NOMO-1 treated with dmso at 0.1 percent for 144 hours (cell line): Measurements from ENCODE around the gene LRMDA.
A peak's percentile ranks its signal among the peaks of the same experiment; 100 is the strongest.
"Not testable (repeated sequence)": the region's sequence is repeated elsewhere in the genome, so short reads cannot be mapped to it uniquely, and the experiment has no call there.

Experiments
- DNase-seq: peaks from one replicate; lab custom pipeline; 2025; ENCODE audit not compliant: unreplicated experiment; lab: John Stamatoyannopoulos, UW

LRMDA gene

GRCh38 chr10:75605096-75605495, 173.7 kb downstream of the LRMDA start:
- no peak for DNase-seq

GRCh38 chr10:75605795-75606194, 174.4 kb downstream of the LRMDA start:
- not testable (repeated sequence) for DNase-seq

GRCh38 chr10:75606203-75606779, 174.9 kb downstream of the LRMDA start:
- DNase-seq: no peak

- DNase-seq: no peak
Measured at GRCh38 chr10:75607576-75607975, 176.2 kb downstream of the LRMDA start.

- no peak for DNase-seq
Measured at GRCh38 chr10:75610183-75610582, 178.8 kb downstream of the LRMDA start.

GRCh38 chr10:75611172-75611992, 180.0 kb downstream of the LRMDA start:
- DNase-seq: peak; percentile 92

- no peak for DNase-seq
Measured at GRCh38 chr10:75611993-75612372, 180.6 kb downstream of the LRMDA start.

GRCh38 chr10:75612904-75613684, 181.7 kb downstream of the LRMDA start:
- DNase-seq: peak; percentile 87

GRCh38 chr10:75613685-75614504, 182.5 kb downstream of the LRMDA start:
- peak; percentile 40 for DNase-seq

- no peak for DNase-seq
Measured at GRCh38 chr10:75616076-75616475, 184.7 kb downstream of the LRMDA start.

GRCh38 chr10:75616874-75617478, 185.6 kb downstream of the LRMDA start:
- no peak for DNase-seq

- peak; percentile 12 for DNase-seq
Measured at GRCh38 chr10:75617485-75618155, 186.2 kb downstream of the LRMDA start.

GRCh38 chr10:75619635-75620034, 188.2 kb downstream of the LRMDA start:
- DNase-seq: no peak

- DNase-seq: no peak
Measured at GRCh38 chr10:75620356-75620755, 188.9 kb downstream of the LRMDA start.

GRCh38 chr10:75621003-75621402, 189.6 kb downstream of the LRMDA start:
- not testable (repeated sequence) for DNase-seq

GRCh38 chr10:75622503-75622902, 191.1 kb downstream of the LRMDA start:
- DNase-seq: no peak

GRCh38 chr10:75623310-75624093, 192.1 kb downstream of the LRMDA start:
- no peak for DNase-seq

GRCh38 chr10:75624638-75625037, 193.2 kb downstream of the LRMDA start:
- DNase-seq: no peak

- no peak for DNase-seq
Measured at GRCh38 chr10:75630746-75631145, 199.3 kb downstream of the LRMDA start.
